C4-2B (cell line): Measurements from ENCODE around the gene INPP4A.
A peak's percentile ranks its signal among the peaks of the same experiment; 100 is the strongest.

Source experiments
- H3K27ac ChIP-seq: fragments of 450-650 bp; 2 replicates; pipeline ENCODE4 v1.5.1; 2017
- CTCF ChIP-seq: fragments of 450-650 bp; conservative IDR thresholded peaks from 2 replicates; pipeline ENCODE4 v1.5.1; 2017; ENCODE audit warnings: mild to moderate bottlenecking
- ZFX ChIP-seq: fragments of 450-650 bp; IDR thresholded peaks from 2 replicates; pipeline ENCODE4 v1.6.1; 2017

The INPP4A gene

GRCh38 chr2:98601532-98602132 lies 157.0 kb downstream of the INPP4A start:
- H3K27ac ChIP-seq = no peak overlapping the region
- TF ChIP-seq CTCF = peak; percentile 70
- no peak for TF ChIP-seq ZFX

- H3K27ac ChIP-seq = no peak overlapping the region
- TF ChIP-seq ZFX = no peak
- TF ChIP-seq CTCF = no peak
Observed at GRCh38 chr2:98604547-98604946, 159.9 kb downstream of the INPP4A start.

- no peak overlapping the region for H3K27ac ChIP-seq
- TF ChIP-seq ZFX = no peak
- TF ChIP-seq CTCF = no peak
Observed at GRCh38 chr2:98605076-98605475, 160.4 kb downstream of the INPP4A start.

- H3K27ac ChIP-seq = no peak overlapping the region; the same call in 1 of the 2 replicates
- TF ChIP-seq ZFX = no peak
- TF ChIP-seq CTCF = no peak
Observed at GRCh38 chr2:98606431-98606830, 161.8 kb downstream of the INPP4A start.

GRCh38 chr2:98607104-98607503 lies 162.4 kb downstream of the INPP4A start:
- no peak overlapping the region for H3K27ac ChIP-seq
- TF ChIP-seq ZFX = no peak
- no peak for TF ChIP-seq CTCF

GRCh38 chr2:98607741-98608115 lies 163.1 kb downstream of the INPP4A start:
- TF ChIP-seq CTCF (no peak), ZFX (no peak)
- peak overlapping the region; percentile 92 for H3K27ac ChIP-seq

- TF ChIP-seq CTCF (no peak), ZFX (peak; percentile 98)
- H3K27ac ChIP-seq = peak within 1 kb of the TSS; percentile 92
Observed at GRCh38 chr2:98608116-98608961, 163.7 kb downstream of the INPP4A start, which contains the start of the genes COA5 and UNC50. Gene COA5, minus strand, starts transcription at chr2:98608512. Its CDS starts 107 bp downstream, at chr2:98608405. Gene UNC50, plus strand, starts transcription at chr2:98608589. Its CDS starts 1,171 bp downstream, at chr2:98609760.
